Measurements from ENCODE around the gene TNS3. TPM values are rescaled to one million over a fixed set of nuclear protein-coding genes. Genes with fewer than 3 reads are reported as not detected.

Gene TNS3
- total and polyA plus RNA-seq, 10 donors = 17.7 to 247 (median 147) TPM

DNA sequence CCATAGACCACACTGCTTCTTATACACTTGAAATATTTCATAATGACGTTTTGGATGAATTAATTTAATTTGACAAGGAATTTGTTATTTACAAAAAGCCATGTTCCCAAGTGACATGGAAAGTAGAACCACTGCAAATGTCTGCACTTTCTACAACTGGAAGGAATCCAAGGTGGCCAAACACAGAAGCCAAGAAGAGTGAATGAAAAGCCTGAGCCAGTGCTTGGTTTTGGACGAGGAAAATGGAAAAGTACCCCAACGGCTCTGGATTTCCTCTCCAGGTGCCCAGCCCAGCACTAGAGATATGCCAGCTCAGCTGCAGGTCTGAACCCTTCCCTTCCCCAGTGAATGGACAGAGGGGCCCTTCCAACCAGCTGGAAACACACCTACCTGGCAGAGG is 279.4 kb downstream of the TNS3 start:
- WGBS, 5 donors = 64 to 85% (median 69%) methylated on average over 3 of the region's 3 CpGs
- intact Hi-C loops (cut with DNase I; ENCODE audit: low total_unique reads) = no loop called here
- no peak for TF ChIP-seq POLR2A (IDR thresholded peaks at IDR 0.05)
- TF ChIP-seq POLR2AphosphoS5 (IDR thresholded peaks at IDR 0.05) = no peak
- TF ChIP-seq, protein P1, sequence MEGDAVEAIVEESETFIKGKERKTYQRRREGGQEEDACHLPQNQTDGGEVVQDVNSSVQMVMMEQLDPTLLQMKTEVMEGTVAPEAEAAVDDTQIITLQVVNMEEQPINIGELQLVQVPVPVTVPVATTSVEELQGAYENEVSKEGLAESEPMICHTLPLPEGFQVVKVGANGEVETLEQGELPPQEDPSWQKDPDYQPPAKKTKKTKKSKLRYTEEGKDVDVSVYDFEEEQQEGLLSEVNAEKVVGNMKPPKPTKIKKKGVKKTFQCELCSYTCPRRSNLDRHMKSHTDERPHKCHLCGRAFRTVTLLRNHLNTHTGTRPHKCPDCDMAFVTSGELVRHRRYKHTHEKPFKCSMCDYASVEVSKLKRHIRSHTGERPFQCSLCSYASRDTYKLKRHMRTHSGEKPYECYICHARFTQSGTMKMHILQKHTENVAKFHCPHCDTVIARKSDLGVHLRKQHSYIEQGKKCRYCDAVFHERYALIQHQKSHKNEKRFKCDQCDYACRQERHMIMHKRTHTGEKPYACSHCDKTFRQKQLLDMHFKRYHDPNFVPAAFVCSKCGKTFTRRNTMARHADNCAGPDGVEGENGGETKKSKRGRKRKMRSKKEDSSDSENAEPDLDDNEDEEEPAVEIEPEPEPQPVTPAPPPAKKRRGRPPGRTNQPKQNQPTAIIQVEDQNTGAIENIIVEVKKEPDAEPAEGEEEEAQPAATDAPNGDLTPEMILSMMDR (IDR thresholded peaks at IDR 0.05 in 8 of 11, conservative IDR thresholded peaks at IDR 0.05 in 3 of 11) = no peak
- Histone ChIP-seq H3K9me3 (no peaks in the 10 kb centered on the region), H3K4me3 (no peak overlapping the region), H3K4me1 (no peaks in the 10 kb centered on the region), H3K27ac (peak overlapping the region in 2 of 8 donors; percentile 6 to 22), H3K36me3 (peaks cover 0 to 80% (median 55%) of the 10 kb centered on the region in 6 donors), H3K27me3 (replicated peaks in 1 of 7) (no peaks in the 10 kb centered on the region)
- no peak for DNase-seq

DNA sequence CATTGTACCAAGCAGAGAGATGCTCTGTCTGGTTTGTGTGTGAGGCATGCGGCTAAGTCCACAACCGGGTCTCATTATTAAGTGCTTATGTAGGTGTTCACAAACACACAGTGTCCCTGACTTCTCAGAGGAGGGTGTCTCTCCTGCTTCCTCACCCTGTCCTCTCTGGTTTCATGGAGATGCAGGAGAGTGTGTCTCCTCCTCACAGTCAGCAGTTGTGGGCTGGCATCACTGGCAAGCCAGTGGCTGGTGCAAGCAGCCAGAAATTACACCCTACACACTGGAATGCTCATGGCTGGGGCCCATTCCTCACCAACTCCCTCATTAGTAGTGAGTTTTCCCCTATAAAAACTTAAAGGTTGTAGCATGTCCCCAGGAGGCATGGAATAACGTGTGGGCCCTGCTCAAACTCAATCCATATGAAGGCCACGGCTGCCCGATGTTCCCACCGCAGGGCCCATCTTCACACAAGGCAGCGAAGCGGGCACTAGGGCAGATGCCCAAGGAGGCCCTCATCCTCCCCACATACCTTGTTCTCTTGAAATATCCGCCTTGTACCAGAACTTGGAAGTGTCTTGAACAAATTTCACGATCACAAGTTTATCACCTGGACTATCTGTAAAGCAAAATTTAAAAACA is 280.1 kb downstream of the TNS3 start:
- Histone ChIP-seq H3K36me3 (peaks cover 0 to 88% (median 60%) of the 10 kb centered on the region in 6 donors), H3K27ac (peak overlapping the region in 2 of 8 donors; percentile 17 to 28)
- intact Hi-C loops (cut with DNase I; ENCODE audit: low total_unique reads) = no loop called here

DNA sequence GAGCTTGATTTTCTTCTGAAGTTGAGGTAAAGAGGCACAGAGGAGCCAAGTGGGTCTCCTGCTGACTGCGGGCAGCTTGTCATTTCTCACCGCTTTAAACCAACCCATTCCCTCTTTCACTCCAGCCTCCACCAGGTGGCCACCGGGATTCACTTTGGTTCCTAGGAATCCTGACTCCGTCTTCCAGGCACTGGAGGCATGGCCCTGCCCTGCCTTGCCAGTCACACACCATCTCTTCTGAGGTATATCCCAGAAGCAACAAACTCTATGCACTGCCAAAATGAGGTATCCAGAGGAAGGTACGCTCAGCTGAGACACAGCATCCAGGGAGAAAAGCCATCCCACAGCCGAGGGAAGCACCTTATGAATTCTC is 280.8 kb downstream of the TNS3 start:
- Histone ChIP-seq H3K27me3 (replicated peaks in 1 of 7) (no peaks in the 10 kb centered on the region), H3K27ac (peak overlapping the region in 4 of 8 donors; percentile 5 to 28 (median 23)), H3K4me3 (no peak overlapping the region), H3K36me3 (peaks cover 0 to 95% (median 64%) of the 10 kb centered on the region in 6 donors), H3K4me1 (no peaks in the 10 kb centered on the region), H3K9me3 (no peaks in the 10 kb centered on the region)
- TF ChIP-seq POLR2AphosphoS5 (IDR thresholded peaks at IDR 0.05) = no peak
- TF ChIP-seq POLR2A (IDR thresholded peaks at IDR 0.05) = no peak
- TF ChIP-seq, protein P1 (IDR thresholded peaks at IDR 0.05 in 8 of 11, conservative IDR thresholded peaks at IDR 0.05 in 3 of 11) = no peak
- no peak for DNase-seq
- 81 to 92% (median 89%) methylated on average over 6 of the region's 6 CpGs for WGBS, 5 donors
- intact Hi-C loops (cut with DNase I; ENCODE audit: low total_unique reads) = no loop called here

More for the DNA sequence above, 280.1 kb downstream of the TNS3 start:
- no peaks in the 10 kb centered on the region for H3K27me3 ChIP-seq (replicated peaks in 1 of 7)
- TF ChIP-seq POLR2A (IDR thresholded peaks at IDR 0.05) (no peak), POLR2AphosphoS5 (IDR thresholded peaks at IDR 0.05) (no peak)
- TF ChIP-seq, protein P1 (IDR thresholded peaks at IDR 0.05 in 8 of 11, conservative IDR thresholded peaks at IDR 0.05 in 3 of 11) = no peak
- no peaks in the 10 kb centered on the region for H3K4me1 ChIP-seq
- no peak overlapping the region for H3K4me3 ChIP-seq
- H3K9me3 ChIP-seq = no peaks in the 10 kb centered on the region
- DNase-seq = no peak
- 94 to 95% (median 95%) methylated on average over 10 of the region's 10 CpGs for WGBS, 5 donors

DNA sequence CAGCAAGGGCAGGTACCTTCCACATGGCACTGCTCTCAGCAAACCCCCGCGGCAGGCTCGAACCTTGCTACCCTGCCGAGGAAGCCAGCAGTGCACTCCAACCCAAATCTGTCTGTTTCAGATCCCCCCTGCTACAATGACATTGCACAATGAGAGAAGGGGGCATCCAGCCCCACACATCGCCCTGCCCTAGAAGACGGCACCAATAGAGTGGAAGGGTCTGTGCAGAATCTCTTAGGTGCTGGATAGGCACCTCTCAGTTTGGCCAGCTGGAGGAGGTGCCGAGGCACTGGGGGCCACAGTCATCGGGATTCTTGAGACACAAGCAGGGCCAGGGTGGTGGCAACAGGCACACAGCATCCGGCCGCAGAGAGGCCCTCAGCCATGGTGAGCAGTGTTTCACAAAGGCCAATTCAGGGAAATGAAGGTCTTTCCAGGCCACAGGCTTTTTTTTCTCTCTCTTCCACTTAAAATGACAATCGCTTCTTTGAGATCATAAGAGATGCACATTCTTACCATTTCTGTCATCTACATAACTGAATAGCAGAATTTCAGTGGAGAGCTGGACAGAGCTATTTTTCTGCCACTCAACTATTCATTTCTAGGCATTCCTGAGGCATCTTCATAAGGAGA is 281.3 kb downstream of the TNS3 start:
- TF ChIP-seq POLR2AphosphoS5 (IDR thresholded peaks at IDR 0.05) (peak in 2 of 3 donors; percentile 22 to 51), POLR2A (IDR thresholded peaks at IDR 0.05) (no peak)
- TF ChIP-seq, protein P1 (IDR thresholded peaks at IDR 0.05 in 8 of 11, conservative IDR thresholded peaks at IDR 0.05 in 3 of 11) = no peak
- H3K27ac ChIP-seq = peak overlapping the region in 4 of 8 donors; percentile 6 to 31 (median 31)
- intact Hi-C loops (cut with DNase I; ENCODE audit: low total_unique reads) = no loop called here
- no peak overlapping the region for H3K4me3 ChIP-seq
- H3K4me1 ChIP-seq = peaks cover 0 to under 1% (median 0%) of the 10 kb centered on the region in 6 donors
- 89 to 97% (median 91%) methylated on average over 7 to 11 of the region's 11 CpGs for WGBS, 5 donors
- no peaks in the 10 kb centered on the region for H3K9me3 ChIP-seq
- no peaks in the 10 kb centered on the region for H3K27me3 ChIP-seq (replicated peaks in 1 of 7)
- peaks cover 0 to 100% (median 69%) of the 10 kb centered on the region in 6 donors for H3K36me3 ChIP-seq
- DNase-seq = no peak

Data from spleen (tissue), 11 donors.